ENCODE results near the gene LRRC28.

Gene LRRC28

DNA sequence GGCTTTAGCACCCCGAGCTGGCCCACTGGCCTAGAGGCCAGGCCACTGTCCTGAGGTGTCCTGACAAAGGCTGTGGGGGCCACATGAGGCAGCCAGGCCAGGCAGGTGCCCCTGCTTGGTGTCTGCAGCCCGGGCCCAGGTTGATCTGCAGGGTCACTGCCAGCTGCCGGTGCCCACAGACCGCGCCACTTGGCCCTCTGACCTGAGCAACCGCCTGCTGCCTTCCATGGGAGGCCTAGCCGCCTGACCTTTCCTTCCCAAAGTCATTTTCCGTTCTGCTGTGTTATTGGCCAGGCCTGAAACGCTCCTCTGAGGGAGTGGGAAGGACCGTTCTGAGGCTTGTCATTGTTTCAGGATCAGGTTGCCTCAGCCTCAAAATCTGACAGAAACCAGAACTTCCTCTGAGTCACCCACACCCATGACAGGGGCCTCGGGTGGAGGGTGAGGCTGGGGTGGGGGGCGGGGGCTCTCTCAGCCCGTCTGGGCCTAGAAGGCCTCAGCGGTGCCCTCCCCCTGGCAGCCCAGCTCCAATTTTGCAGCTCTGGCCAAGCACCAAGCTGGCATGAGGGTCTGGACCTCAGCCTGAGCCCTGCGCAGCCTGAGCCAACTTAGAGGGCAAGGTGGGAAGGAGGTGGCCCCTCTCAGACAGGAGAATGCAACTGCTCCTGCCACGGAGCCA lies 173.8 kb downstream of the LRRC28 start:
- in situ Hi-C loops (cut with HindIII; ENCODE audit: low pct_ligation_motif_present, low pct_unique_long_range_greater_than_20kb, low sequenced_read_pairs), result no loop called here

DNA sequence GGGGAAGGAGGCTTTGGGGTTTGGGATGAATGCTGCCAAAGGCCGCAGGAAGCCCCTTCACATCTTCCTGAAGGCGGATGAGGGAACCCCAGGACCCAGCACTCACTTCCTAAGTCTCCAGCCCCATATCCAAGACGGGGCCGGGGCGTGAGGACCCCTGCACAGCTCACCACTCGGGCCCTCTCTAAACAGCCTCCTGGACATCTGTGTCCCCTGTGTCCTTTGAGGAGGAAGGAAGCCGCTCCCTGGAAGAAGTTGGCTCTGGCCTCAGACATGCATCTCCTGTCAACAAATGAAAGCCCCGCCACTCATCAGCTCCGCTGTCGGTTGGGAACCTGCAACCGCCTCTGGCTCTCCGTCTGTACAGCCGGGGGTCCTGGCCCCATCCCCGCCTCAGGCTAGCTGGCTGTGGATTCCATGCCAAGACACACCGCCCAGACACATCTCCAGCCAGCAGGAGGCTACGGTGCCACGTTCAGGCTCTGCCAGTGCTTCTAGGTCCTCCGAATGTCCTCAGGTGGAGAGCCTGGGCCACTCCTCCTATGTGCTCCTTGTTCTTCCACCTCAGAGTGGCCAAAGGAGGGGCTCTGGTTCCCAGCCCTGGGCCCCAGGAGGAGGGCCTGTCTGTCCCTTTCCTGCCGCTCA lies 174.5 kb downstream of the LRRC28 start:
- in situ Hi-C loops (cut with HindIII; ENCODE audit: low pct_ligation_motif_present, low pct_unique_long_range_greater_than_20kb, low sequenced_read_pairs), result no loop called here
- no peak for DNase-seq

More for the DNA sequence above, 173.8 kb downstream of the LRRC28 start:
- DNase-seq, result no peak

DNA sequence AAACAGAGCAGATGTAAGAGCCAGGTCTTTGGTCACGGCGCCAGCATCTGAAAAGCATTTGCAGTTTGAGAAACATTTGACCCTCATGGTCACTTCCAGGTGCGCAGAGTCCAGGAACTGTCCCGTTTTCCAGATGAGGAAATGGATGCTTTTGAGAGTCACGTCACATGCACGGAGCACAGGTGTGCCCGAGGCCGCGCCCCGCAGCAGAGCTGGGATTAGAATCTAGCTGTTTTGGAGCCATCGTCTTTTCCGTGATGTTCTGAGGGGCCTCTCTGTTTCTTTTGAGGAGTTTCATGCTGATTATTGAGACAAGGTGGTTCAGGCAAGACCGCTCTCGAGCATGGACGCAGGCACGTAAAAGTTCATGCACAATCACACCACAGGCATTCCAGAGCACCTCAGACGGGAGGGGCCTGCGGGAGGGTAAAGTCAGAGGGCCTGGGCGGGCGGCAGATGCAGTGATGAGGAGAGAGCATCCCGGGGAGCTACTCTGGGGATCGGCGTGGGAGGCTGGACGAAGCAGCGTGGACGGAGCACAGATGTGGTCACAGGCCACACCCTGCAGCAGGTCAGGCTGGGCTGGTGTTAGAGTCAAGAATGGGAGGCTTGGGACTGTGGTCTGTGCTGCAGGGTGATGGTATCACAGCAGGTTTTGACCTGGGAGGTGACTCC lies 175.3 kb downstream of the LRRC28 start:
- no peak for DNase-seq

DNA sequence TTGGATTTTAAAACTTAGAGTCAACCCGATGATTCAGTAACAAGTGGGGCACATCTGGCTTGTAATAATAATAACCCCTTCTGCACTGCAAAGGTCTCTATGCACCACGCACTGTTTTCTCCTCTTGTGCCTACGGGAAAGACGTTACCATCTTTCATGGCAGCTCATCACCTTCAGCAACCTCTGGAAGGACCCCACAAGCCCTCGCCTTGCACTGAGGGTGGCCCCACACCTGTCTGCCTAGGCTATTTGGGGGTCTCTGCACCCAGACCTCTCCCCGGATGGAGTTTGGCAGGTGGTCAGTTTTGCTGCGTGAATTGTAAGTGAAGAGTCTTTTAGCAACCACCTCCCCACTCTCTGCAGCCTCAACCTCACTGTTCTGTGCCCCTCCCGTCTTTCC lies 175.9 kb downstream of the LRRC28 start:
- in situ Hi-C loops (cut with HindIII; ENCODE audit: low pct_ligation_motif_present, low pct_unique_long_range_greater_than_20kb, low sequenced_read_pairs), result no loop called here
- no peak for DNase-seq

More for the DNA sequence above, 175.3 kb downstream of the LRRC28 start:
- in situ Hi-C loops (cut with HindIII; ENCODE audit: low pct_ligation_motif_present, low pct_unique_long_range_greater_than_20kb, low sequenced_read_pairs), result no loop called here

DNA sequence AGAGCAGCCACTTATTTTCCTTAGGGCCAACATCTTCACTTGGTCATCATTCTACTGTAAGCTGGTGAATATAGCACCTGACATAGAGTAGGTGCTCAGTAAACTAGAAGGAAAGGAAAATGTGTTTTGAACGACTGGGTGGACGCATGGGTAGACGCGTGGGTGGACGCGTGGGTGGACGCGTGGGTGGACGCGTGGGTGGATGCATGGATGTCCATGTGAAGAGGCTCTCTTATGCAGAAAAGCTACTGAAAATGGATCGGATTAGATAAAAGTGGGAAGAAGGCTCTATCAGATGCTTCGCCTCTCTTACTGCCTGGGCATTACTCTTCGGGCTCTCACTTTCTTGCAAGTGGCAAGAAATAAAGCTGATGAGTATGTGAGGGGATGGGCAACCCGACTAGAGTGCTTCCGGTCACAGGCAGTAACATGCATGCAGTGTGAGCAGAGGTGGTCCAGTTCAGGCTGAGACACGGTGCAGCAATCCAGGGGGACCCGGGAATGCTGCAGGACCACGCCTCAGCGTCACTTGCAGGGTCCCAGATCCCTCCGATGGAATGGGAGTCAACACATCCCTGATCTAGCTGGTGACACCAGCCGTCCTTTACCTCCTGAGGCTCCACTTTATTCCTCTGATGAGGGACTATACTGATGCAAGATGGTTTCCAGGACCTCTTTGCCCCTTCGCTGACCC lies 176.5 kb downstream of the LRRC28 start:
- in situ Hi-C loops (cut with HindIII; ENCODE audit: low pct_ligation_motif_present, low pct_unique_long_range_greater_than_20kb, low sequenced_read_pairs), result no loop called here
- DNase-seq, result no peak

DNA sequence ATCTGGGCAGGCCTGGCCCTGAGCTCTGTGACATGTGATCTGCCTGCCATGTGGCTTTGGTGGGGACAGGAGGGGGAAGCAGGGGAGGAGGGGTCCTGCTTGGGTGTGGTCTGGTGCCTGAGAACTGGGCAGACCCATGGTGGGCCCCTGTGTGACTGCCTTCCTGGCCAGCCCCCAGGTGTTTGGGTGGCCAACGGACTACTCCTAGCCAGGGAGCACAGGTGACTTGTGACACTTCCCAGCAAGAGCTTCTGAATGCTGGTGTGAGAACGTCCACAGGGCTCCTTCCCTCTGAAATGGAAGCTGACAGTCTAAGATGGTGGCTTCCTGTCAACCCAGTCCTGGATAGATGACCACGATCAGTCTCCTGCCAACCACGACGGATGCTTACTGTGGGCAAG lies 178.4 kb downstream of the LRRC28 start:
- in situ Hi-C loops (cut with HindIII; ENCODE audit: low pct_ligation_motif_present, low pct_unique_long_range_greater_than_20kb, low sequenced_read_pairs), result no loop called here
- DNase-seq, result no peak

DNA sequence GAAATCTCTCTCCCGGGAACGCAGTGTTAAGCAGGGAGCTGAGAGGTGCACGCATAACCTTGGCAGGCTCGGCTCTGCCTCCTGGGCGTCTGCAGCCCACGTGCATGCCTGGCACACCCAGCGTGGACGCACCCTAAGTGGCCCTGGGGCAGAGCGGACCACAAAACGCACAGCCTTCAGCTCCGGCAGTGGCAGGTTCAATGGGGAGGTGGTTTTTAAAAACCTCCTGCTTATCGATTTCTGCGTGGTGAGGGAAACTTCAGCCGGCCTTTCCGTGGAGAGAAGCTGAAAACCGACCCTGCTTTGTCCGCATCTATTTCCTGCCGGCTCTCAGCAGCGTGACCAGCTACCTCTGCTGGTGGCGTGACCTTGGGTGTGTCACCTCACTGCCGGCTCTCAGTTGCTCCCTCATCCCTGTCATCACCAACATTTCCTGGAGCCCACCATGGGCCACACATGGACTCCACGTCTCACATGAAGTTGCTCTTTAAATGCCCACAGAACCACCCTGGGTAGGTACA lies 179.7 kb downstream of the LRRC28 start:
- no peak for DNase-seq
- in situ Hi-C loops (cut with HindIII; ENCODE audit: low pct_ligation_motif_present, low pct_unique_long_range_greater_than_20kb, low sequenced_read_pairs), result no loop called here

DNA sequence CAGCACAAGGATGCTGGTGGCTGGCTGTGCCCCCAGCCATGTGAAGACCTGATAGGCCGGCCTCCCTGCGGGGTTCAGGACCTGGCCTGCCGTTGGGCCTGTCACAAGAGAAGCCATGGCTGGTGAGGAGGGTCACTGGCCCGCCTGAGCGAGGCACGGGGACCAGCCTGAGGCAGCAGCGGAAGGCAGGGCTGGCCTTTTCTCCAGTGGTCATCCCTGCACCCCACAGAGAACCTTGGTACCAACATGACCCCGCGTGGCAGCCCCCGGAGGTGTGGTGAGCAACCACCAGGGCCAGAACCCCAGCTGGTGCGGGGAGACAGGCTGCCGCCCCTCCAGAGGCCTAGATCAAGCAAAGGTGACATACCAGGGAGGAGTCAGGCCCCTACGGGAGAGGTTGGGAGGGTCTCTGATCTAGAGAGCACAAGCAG lies 180.4 kb downstream of the LRRC28 start:
- in situ Hi-C loops (cut with HindIII; ENCODE audit: low pct_ligation_motif_present, low pct_unique_long_range_greater_than_20kb, low sequenced_read_pairs), result no loop called here

DNA sequence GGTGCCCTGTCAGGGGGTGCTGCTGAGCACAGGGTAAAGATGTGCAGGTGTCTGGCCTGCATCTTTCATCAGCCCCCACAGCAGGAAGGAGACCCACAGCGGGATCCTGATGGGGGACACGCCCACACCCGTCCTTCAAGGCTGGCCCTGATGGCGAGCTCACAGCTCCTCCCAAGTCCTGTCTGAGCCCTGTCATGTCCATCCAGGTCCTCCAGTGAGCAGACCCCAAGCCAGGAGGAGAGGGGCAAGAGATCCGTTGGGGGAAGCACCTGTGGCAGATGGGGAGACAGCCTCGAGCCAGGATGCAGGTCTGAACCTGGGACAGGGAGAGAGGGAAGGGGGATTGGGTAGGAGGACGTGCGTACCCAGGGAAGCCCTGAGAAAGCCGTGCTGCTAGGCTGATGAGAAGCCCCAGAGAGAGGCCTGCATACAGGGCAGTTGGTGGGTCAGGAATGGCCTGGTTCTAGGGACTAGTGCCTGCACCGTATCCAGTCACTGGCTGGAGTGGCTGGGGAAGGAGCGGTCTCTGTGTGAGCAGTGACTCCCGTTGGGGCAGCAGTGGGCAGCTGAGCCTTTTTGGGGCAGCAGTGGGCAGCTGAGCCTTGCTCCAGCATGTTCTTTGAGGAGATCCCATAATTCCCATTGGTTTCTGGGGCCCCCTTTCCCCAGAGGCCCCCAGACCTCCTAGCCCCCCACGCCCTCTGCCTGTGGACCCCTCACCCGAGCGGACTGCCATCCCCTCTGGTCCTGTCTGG lies 181.2 kb downstream of the LRRC28 start:
- DNase-seq, result no peak

More for the DNA sequence above, 180.4 kb downstream of the LRRC28 start:
- no peak for DNase-seq

DNA sequence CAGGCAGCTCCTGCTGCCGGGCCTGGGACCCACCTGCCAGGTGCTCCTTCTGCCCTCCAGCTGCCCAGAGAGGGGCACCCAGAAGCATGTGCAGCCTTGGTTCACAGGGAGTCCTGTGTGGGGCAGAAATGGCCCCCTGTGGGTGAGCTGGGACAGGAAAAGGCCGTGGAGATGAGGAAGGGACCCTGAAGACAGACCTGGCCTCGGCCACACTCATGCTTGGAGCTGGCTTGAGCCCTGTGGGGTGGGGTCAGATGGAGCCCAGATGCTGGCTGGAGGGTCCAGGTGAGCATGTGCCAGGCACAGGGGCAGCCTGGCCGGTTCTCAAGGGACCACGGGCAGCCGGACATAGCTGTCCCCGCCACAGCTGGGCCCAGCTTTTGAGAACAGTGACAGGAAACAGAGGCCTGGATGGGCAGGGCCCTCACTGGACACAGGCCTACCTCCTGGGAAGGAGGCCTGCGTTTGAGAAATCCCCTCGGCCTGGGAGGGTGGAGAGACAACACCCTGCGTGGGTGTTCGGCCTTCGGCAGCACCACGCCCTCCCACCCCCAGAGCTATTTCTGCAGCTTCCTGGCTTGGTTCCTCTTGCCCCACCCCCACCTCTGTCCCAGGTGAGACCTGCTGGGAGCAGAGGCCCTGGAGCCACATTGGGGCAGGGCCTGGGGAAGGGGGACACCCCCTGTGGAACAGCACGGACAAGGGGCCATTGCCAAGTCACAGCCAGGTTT lies 181.9 kb downstream of the LRRC28 start:
- in situ Hi-C loops (cut with HindIII; ENCODE audit: low pct_ligation_motif_present, low pct_unique_long_range_greater_than_20kb, low sequenced_read_pairs), result no loop called here
- DNase-seq, result no peak

More for the DNA sequence above, 181.2 kb downstream of the LRRC28 start:
- in situ Hi-C loops (cut with HindIII; ENCODE audit: low pct_ligation_motif_present, low pct_unique_long_range_greater_than_20kb, low sequenced_read_pairs), result no loop called here

DNA sequence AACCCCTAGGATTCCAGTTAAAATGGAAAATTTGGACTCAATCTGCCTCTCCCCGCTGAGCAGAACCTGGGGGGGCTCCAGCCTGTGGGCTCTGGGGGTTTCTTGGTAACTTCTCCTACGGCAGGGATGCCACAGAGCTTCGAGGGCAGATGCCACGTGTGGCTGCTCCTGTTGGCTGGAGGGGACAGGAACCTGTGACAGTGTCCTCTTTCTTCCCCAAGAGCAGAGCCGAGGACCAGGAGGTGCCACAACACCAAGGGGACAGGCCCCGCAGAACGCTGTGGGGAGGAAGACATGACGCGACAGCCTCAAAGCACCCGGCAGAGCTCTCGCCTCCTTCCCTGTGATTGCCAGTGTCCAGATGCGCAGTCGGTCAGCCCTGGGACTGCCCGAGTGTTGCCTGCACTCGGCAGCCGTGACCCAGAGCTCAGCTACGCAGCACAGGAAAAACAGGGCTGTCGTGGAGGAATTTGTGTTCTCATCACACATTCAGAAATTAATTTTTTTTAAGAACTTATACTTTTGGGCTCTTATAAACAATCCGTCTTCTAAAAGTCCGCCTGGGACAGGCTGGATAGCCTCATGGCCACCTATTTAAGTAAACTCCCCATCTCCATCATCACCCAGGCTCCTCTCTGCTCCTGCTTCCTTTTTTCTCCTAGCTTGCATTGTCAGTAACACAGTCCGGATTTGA lies 182.6 kb downstream of the LRRC28 start:
- DNase-seq, result no peak
- in situ Hi-C loops (cut with HindIII; ENCODE audit: low pct_ligation_motif_present, low pct_unique_long_range_greater_than_20kb, low sequenced_read_pairs), result no loop called here

DNA sequence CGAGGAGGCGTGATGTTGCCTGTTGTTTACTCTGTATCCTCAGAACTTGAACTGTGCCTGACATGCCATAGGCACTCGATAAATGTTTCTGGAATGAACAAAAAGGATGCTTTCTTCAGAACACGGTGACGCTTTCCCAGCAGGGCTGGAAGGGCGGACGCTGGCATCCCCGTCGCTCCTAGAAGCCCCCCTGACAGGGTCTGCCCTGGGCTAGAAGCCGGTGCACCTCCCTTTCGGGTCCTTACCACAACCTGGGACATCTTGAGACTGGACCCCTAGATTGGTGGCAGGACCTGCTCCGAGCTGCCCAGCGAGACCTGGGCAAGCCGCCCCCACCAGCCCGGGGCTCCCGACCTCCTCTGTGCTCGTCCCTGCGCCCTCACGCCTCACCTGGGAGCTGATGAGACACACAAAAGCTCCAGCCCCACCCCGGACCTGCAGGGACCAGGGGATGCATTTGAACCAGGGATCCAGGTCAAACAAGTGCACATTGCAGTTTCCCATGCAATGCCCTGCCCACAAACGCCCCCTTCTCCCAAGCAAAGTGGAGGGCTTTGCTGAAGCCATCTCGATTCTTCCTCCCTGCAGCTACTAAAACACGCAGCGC lies 183.3 kb downstream of the LRRC28 start:
- in situ Hi-C loops (cut with HindIII; ENCODE audit: low pct_ligation_motif_present, low pct_unique_long_range_greater_than_20kb, low sequenced_read_pairs), result no loop called here
- DNase-seq, result no peak

DNA sequence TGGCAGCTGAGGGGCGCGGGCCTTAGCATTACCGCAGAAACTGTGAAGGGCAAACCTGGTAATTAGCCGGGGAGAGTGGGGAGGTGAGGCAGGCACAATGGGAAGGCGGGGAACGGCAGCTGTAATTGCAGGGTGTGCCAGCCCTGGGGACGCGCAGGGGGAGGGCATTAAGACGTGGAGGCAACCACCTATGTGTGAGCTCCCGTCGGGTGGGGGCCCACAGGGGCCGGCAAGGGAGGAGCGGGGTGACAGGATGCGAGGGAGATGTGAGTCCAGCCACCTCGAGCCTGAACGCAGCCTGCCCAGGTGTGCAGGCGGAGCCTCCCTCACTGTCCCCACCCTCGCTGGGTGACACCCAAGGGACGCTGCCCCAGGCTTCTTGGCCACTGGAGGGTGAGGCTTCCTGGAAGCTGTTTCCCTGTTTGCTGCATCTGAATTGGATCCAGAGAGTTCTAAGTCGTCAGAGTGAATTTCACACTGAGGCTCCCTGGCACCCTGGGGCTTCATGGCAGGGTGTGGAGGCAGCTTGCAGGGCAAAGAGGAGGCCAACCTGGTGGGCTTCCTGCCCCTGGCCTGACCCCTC lies 183.9 kb downstream of the LRRC28 start:
- no peak for DNase-seq

DNA sequence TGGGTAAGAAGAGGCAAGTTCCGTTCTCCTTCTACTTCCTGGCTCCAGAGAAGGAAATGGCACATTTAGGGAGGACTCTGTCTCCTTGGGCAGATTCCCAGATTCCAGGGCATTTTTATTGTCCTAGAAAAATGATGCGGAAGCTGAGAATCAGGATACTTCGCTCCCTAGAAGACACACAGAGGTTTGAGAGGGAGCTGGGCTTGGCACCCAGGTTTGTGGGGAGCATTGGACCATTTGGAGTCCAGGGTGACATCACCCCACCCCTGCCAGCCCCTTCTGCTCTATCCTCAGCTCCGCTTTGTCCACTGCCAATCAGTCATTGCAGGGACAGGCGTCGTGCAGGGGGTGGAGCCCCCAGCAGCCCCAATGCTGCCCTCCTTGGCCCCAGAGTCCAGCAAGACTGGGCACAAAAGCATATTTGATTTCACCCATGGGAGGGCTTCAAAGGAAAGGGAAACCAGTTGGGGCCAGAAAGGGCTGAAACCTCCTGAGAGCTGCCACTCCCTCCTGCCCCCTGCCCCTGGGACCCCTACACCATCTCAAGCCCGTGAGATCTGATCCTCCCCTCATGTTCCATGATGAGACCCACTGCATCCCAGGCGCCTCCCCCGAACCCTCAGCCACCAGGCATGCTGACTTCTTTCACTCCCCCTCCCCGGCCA lies 184.7 kb downstream of the LRRC28 start:
- in situ Hi-C loops (cut with HindIII; ENCODE audit: low pct_ligation_motif_present, low pct_unique_long_range_greater_than_20kb, low sequenced_read_pairs), result no loop called here

More for the DNA sequence above, 183.9 kb downstream of the LRRC28 start:
- in situ Hi-C loops (cut with HindIII; ENCODE audit: low pct_ligation_motif_present, low pct_unique_long_range_greater_than_20kb, low sequenced_read_pairs), result no loop called here

DNA sequence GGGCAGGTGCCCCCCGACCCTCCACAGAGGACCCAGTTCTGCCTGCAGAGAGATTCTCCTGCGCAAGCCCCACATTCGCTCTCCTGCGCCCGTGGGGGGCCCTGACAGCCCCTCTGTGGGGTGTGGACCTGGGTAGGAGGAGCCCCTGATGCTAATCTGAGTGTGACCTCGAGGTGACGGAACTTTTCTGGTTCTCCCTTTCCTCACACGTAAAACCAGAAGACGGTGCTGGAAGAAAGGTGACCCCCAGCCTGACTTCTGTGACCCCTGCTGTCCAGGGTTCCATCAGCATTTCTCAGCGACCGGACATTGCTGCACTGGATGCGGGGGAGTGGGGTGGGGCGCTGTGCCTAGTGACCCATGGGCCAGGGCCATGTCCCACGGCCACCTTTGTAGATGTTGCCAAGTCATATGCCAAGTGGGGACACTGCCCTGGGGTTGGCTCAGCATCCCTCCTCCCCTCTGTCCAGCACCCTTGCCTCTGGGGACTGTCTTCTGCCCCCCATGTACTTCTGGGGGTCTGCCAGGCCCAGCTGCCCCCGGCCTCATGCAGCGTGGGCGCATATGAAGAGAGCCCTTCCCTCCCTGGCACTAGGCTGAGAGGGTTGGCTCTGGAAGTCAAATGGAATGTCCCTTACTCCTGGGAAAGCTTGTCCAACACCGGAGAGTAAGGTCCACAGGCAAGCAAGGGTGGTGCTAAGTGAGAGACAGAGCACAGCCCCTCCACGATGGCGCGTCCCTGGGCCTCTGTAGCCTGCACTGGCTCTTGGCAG lies 185.4 kb downstream of the LRRC28 start:
- no peak for DNase-seq
- in situ Hi-C loops (cut with HindIII; ENCODE audit: low pct_ligation_motif_present, low pct_unique_long_range_greater_than_20kb, low sequenced_read_pairs), result no loop called here

More for the DNA sequence above, 184.7 kb downstream of the LRRC28 start:
- no peak for DNase-seq
